DMS79 (cell line): ENCODE data around the gene GPR22.

Source experiments
- DNase-seq: peaks from one replicate; lab custom pipeline; 2025; lab: John Stamatoyannopoulos, UW

GPR22 gene, protein sequence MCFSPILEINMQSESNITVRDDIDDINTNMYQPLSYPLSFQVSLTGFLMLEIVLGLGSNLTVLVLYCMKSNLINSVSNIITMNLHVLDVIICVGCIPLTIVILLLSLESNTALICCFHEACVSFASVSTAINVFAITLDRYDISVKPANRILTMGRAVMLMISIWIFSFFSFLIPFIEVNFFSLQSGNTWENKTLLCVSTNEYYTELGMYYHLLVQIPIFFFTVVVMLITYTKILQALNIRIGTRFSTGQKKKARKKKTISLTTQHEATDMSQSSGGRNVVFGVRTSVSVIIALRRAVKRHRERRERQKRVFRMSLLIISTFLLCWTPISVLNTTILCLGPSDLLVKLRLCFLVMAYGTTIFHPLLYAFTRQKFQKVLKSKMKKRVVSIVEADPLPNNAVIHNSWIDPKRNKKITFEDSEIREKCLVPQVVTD

DNA sequence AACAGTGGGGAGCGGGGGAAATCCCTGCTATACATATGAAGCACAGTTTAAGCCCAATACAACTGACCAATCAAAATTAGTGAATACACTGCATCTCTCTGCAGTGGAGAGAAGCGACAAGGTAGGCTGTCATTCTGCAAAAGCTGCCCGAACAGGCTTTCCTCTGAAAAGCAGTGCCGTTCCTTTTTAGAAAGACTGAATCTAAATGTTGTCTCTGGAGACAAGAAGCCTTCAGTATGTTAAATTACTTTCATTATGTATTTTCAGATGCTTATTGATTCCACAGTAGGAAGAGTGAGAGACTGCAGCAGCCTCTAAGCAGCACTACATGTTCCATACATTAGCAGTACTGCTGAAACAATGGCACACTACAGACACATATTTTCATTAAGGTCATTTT is at the start of gene GPR22:
Gene GPR22 (plus strand): TSS at position 129 of the 400 bp plus-strand sequence. CDS start 4,004 bp downstream, outside the sequence.
- no peak for DNase-seq

DNA sequence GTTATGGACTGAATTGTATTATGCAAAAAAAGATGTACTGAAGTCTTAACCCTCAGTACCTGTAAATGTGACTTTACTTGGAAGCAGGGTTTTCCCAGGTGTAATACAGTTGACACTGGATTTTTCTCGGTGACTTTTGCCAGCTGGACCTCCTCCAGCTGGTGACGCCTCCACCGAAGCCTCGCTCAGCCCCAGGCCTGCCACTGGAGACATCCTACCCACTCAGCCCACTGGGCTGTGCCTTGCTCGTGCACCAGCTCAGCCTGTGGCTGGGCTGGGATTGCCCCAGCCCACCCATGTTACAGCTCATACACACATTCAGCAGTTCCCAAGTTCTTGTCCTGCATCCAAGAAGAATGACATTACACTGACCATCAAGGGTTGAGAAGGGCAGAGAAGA is 42.4 kb upstream of the GPR22 start:
- DNase-seq, result no peak

DNA sequence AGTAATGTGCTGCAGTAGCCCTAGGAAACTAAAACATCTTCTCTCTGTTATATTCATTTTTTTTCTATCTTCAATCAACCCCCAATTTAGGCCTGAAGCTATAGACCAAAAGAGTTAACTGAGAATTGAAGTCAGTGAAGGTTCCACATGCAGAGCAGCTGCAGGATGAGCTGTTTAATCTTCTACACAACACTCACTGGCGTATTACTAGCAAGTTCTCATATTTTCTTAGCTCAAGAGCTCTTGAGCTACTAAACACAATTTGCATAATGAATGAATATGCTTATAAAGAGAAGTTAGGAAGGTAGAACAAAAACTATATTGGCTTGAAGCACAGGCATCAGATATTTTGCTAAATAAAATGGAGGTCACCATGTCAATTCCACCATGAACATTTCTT is 41.2 kb upstream of the GPR22 start:
- no peak for DNase-seq

DNA sequence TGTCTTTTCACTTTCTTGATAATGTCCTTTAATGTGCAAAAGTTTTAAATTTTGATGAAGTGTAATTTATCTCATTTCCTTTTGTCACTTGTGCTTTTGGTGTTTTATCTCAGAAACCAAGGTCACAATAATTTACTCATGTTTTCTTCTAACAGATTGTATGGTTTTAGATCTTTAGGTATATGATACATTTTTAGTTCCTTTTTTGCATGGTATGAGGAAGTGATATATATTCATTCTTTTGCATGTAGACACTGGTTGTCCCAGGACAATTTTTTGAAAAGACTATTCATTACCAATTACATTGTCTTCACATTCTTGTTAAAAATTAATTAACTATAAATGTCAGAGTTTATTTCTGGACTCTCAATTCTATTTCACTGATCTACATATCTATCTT is 39.8 kb upstream of the GPR22 start:
- DNase-seq, result no peak

DNA sequence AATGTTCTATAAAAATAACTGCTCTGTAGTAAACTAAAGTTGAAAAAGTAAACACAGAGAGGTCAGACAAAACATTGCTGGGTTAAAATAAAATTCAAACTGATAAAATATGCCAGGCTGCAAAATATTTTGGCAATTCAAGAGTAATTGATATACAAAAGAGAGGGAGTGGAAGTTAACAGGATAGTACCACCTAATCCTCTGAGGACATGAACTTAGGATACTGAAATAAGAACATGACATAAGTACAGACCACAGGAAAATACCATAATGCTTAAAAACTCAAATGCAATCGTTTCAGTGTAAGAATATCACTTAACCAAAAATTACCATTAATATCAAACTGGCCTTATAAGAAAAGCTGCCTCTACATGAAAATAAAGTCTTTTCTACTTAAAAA is 37.6 kb upstream of the GPR22 start:
- DNase-seq, result no peak

DNA sequence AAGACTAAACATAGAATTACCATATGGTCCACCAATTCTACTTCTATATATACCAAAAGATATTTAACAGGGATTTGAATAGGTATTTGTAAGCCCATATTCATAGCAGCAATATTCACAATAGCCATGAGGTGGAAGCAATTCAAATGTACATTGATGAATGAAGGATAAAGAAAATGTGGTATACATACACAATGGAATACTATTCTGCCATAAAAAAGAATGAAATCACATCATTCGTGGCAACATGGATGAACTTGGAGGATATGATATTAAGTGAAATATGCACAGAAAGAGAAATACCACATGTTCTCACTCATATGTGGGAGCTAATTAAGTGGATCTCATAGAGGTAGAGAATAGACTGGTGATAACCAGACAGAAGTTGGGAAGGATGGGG is 34.1 kb upstream of the GPR22 start:
- no peak for DNase-seq

DNA sequence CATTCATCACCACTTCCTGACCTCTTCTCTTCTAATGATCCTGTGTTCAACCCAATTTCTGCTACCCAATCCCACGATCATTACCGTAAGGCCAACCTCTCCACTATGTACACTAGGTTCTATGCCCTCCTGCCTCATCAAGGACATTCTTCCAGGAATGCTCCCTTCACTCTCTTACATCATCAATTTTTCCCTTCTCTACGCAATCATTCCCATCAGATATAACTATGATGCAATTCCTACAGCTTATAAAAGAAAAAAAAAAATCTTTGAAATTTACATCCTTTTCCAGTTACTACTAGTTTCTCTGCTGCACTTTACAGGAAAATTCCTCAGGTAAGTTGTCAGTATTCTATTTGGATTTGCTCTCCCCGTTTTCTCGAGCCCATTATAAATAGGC is 30.8 kb upstream of the GPR22 start:
- no peak for DNase-seq

DNA sequence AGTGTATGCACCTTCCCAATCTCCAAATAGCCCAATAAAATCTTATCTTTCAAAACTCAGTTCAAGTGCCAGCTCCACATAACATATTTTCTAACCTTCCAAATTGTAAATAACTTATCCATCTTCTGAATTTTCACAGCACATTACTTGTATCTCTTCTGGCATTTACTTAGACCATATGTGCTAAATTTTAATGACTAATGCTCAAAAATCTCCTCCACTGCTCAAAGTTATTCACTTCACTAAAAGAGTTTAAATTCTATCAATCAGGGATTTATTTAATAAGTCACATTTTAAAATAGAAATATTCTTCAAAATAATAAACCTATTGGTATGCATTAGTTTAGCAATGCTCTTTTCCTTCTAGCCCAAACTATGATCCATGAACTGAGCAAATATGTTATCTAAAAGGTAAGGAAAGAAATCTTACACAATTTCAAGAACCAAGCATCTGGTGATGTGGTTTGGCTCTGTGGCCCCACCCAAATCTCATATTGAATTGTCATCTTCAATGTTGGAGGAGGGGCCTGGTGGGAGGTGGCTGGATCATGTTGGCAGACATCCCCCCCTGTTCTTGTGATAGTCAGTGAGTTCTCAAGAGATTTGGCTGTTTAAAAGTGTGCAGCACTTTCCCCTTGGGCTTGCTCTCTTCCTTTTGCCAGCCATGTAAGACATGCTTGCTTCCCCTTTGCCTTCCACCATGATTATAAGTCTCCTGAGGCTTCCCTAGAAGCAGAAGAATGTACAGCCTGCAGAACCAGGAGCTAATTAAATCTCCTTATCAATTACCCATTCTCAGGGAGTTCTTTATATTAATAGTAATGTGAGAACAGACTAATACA is 28.1 kb upstream of the GPR22 start:
- DNase-seq, result no peak

DNA sequence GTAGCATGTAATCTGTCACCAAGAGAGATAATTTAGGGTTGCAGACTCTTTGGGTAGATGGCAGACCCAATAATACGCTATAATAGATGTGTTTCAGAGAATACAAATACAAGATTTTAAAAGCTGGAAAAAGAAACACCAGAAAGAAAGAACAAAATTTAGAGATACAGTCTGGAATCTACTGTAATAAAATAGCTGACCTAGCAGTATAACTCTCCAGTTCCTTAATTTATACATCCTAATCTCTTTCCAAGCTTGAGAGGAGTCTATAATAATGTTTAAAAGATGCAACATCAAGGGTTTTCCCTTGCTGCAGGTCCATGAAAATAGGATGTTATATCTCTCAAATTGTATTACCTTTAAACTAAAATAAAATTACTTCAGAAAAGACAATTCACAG is 27.2 kb upstream of the GPR22 start:
- no peak for DNase-seq

DNA sequence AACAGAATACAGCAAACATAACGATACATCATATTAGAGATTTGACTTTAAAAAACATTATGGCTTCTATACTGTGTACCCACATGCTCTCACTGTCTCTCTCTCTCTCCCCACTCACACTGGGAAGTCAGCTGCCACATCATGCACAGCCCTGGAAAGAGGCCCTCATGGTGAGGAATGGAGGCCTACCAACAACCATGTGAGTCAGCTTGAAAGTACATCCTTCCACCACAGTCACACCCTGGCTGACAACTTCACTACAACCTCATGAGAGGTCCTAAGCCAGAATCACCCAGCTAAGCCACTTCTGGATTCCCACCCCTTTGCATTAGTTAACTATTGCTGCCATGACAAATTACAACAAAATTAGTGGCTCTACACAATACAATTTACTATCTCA is 23.3 kb upstream of the GPR22 start:
- DNase-seq, result no peak

DNA sequence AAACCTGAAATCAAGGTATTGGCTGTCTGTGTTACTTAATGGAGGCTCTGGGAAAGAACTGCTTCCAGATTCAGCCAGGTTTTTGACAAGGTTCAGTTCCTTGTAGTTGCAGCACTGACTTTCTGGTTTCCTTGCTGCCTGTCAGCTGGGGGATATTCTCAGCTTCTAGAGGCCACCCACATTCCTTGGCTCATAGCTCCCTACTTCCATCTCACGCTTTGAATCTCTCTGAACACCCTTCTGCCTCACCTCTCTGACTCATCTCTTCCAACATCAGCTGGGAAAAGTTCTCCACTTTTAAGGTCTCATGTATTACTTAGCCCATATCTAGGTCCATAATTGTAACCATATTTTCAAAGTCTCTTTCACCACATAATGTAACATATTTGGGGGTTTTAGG is 22.9 kb upstream of the GPR22 start:
- DNase-seq, result no peak

DNA sequence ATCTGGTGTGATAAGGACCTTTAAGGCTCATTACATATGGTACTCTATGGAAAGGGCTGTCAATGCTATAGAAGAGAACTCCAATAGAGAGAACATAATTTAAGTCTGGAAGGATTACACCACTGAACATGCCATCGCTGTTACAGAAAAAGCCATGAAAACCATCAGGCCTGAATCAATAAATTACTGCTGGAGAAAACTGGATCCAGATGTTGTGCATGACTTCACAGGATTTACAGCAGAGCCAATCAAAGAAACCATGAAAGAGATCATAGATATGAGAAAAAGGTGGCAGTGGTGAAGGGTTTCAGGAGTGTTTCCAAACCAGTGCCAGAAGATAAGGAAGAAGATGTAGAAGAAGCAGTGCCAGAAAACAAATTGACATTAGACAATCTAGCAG is 18.9 kb upstream of the GPR22 start:
- DNase-seq, result no peak

DNA sequence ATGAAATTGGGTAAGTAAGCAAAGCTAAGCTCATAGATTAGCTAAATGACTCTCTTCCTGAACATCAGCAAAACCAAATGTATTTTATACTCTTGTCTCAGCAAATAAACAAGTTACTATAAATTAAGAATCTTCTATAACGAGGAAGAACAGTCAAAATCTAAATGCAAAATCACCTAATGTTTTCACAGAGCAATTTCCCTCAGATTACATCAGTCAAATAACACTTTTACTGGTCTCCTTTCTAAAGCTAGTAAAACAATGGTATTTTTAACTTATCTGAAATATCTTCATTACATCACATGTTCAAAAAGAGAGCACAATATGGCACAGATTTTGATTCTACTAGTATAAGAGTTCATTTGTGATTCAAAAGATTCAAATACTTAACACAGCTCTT is 16.5 kb upstream of the GPR22 start:
- DNase-seq, result no peak

DNA sequence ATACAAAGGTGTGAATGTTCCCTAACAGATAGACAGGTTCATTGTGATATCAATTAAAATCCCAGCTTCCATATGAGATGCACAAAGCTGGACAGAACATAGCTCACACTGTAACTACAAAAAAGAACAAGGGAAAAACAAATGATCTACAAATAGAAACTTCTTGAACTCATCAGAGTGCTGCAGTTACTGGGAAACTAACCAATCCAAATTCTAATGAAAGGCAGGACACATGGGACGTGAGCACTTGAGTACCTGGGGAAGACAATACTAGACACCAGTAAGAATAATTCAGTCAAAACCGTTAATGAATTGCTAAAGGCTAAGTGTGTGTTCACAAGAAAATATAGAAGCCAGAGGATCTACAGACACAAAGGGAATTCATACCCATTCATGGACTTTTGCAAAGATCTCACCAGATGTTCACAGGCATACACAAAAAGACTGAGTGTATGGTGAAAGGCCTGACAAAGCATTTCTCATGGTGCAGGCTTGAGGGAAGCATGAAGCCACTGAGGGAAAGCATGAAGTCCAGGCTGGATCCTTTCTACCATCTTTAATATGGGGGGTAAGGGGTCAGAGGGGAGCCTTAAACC is 7.8 kb upstream of the GPR22 start:
- no peak for DNase-seq

DNA sequence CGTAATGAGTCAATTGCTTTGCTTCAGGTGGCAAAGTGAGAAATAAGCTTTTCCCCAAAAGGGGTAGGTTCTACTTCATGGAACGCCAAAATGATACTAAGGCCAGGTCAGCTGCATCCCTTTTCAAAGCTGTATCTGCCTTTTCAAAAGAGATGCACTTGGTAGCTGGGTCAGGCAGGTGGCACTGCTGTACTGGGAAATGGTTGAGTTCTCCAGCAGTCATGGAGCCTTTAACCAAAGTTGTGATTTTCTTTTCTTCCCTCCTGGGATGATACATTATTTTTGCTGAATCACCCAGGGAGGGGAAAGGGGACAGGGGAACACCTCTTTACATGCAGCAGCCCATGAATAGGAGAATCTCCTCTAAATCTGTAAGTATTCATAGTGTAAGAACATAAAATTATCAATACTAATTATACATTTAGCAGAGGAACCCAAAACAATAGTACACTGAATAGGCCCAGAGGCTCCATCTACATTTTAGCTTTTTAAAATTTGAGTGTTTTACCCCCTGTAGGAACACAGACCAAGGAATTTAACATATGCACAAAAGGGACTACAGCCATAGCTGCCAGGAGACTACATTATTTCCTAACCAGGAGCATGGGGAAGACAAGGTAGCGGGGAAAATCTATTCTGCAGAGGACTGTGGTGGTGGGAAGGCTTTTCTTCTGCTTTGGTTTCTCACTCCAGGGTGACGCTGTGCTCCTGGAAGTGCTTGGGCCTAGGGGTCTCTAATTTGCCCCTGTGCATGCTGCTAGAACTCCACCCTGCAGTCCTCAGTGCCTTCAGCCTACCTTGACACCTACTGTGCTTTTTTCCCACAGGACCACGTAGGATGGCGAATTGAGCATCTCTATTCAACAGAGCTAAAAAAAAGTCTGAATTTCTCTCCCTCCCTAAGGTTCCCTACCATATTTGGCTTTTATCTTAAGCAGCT is 6.4 kb upstream of the GPR22 start:
- DNase-seq, result peak; percentile 29

DNA sequence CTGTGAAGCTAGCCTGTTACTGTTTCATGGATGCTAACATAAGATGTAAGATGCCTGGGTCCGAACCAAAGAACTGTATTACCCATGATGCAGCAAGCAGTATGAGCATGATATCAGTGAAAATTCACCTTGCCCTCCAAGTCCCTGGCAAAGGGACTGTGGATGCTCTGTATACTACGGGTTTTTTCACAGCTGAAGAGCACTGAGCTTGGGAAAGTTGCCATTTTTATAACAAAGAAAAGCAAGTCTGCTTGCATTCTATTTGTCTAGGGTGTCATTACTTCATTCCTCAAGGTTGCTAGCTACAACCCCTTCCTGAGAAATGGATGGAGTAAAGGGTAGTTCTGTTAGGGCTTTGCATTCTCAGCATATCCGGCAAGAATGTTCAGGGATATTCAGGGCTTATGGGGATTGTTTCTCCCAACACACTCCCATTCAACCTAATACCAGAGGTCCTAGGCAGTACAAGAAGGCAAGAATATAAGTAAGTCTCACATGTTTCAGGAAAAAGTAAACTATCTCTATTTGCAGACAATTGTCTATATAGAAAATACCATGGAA is 5.1 kb upstream of the GPR22 start:
- no peak for DNase-seq

DNA sequence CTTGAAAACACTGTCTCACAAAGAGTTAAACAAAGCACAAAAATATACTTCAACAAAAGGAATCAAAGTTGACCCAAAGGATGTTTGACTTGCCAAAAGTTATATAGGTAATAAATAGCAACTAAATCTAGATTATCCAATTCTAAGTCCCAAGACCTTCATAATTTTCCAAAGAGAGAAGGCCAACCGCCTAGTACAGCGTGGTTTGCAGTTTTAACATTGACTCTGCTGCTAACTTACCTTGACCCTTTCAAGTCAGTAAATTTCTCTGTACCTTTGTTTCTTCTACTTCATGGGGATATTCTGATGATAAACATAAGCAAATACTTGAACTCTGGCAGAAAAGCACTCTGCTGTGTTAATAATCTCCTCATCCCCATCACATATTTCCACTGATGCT is 1.9 kb upstream of the GPR22 start:
- DNase-seq, result no peak

DNA sequence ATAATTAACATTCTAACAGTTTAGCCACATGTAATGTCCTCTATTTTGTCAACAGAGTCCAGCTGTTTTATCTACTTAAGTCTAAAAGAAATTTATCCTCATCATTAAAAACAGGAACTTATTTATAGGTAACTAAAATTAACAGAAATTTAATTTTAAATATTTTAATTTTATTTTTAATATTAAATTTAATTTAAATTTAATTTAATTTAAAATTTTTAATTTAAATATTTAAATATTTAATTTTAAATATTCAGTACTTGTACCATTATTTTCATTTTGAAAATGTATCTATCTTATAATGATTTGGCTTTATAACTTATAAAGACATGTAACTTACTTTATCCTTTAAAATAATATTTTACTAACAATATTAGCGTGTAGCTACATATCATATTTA is 1.0 kb upstream of the GPR22 start:
- no peak for DNase-seq

DNA sequence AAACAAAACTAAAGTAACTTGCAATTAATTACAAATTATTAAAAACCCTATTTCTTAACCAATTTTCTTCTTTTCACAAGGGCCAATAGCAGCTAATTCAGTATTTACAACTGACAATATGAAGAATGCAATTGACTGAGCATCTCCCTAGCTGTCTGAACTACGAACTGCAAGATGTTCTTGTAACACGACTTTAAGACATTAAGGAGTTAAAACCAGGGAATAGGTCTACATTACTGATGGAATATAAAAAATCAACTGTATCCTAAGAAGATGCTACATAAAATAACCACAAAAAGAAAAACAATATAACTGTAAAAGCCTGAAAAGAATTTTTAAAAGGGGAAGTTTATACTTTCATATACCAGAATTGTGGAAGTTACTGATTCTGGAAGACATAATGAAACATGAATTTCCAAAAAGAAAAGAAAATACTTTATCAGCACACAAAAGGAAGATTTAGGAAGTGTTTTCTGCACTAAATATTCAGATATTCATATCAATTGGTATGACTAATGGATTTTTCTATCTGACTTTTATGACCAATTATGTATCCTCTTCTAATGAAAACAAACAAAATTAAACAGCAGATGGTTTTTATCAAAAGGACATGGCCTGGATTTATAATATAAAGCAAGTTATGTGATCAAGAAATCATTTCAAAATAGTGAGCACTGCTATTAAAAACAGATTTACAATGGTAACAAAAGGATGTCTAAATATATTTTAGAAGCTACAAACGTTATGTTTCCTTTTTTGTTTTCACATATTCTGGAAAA is 1.6 kb downstream of the GPR22 start:
- DNase-seq, result no peak

DNA sequence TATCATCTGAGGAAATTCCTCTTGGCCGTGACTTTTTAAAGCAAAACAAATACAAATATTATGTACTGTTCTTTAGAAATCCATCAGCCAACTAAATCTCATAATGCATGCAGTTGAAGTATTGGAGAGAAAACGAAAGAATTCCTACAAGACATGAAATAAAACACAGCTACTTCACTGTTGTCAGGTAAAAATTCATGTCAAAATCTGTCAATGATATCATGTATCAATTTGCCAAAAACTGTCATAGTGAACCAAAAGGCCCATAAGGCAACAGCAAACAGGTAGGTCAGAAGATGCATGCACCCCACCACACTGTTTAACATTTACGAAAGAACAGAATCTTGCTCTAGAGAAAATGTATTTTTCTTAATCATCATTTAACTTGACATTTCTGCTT is 2.3 kb downstream of the GPR22 start:
- no peak for DNase-seq

DNA sequence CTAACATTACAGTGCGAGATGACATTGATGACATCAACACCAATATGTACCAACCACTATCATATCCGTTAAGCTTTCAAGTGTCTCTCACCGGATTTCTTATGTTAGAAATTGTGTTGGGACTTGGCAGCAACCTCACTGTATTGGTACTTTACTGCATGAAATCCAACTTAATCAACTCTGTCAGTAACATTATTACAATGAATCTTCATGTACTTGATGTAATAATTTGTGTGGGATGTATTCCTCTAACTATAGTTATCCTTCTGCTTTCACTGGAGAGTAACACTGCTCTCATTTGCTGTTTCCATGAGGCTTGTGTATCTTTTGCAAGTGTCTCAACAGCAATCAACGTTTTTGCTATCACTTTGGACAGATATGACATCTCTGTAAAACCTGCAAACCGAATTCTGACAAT is 4.3 kb downstream of the GPR22 start:
- no peak for DNase-seq
